ENCODE results near the gene ACKR4.

DNA sequence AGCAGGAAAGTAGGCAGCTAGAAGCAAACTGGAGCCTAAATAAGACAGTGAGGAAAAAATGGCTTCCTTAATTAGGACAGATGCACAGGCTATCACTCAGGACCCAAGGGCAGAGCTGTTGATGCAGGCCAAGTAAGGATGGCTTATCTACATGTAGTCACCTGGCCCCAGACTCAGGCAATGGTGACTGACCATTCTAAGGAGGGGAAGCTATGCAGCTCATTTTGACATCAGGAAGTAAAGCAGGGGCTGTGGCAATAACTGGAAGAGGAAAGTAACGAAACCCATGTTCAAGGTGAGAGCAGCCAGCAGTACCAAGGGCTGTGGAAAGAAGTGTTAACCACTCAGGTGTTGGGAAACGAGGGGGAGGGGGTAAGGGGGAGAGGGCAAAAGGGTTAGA is 46.3 kb downstream of the ACKR4 start:
- TF ChIP-seq, protein P1, sequence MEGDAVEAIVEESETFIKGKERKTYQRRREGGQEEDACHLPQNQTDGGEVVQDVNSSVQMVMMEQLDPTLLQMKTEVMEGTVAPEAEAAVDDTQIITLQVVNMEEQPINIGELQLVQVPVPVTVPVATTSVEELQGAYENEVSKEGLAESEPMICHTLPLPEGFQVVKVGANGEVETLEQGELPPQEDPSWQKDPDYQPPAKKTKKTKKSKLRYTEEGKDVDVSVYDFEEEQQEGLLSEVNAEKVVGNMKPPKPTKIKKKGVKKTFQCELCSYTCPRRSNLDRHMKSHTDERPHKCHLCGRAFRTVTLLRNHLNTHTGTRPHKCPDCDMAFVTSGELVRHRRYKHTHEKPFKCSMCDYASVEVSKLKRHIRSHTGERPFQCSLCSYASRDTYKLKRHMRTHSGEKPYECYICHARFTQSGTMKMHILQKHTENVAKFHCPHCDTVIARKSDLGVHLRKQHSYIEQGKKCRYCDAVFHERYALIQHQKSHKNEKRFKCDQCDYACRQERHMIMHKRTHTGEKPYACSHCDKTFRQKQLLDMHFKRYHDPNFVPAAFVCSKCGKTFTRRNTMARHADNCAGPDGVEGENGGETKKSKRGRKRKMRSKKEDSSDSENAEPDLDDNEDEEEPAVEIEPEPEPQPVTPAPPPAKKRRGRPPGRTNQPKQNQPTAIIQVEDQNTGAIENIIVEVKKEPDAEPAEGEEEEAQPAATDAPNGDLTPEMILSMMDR (IDR thresholded peaks at IDR 0.05): no peak
- TF ChIP-seq POLR2AphosphoS5 (IDR thresholded peaks at IDR 0.05): no peak

All from gastroesophageal sphincter (tissue), 3 donors.